ENCODE measurements around the gene UTP4. TPM values are rescaled to one million over a fixed set of nuclear protein-coding genes. Genes with fewer than 3 reads are reported as not detected.

UTP4 gene
- total RNA-seq, 1 donor from 2014 or later = 18.1 TPM

DNA sequence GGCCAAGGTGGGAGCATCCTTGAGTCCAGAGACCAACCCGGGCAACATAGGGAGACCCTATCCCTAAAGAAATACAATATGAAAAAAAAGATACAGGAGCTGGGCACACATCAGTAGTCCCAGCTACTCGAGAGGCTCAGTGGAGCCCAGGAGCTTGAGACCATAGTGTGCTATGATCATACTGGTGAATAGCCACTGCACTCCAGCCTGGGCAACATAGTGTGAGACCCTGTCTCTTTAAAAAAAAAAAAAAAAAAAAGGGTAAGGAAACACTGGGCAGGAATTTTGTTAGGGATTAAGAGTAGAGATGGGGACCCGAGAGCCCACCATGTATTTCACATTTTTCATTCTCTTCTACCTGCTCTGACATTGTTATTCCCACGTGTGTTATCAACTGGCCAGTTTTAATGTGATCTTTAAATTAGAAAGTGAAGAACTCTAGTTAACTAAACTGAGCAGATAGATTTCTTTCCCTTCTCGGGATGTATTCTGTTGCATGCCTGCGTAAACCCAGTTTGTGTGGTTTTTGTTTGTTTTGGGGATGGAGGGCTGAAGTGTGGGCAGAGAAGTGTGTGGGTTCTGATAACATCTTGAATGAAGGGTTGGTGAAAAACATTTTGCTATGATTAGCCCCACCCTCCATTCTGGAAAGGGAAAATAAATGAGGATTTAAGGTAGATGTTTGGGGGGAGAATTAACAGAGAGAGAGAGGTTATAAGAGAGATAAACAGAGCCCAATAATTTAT, 37.3 kb downstream of the UTP4 start:
- DNase-seq (ENCODE audit: low read depth) = no peak

DNA sequence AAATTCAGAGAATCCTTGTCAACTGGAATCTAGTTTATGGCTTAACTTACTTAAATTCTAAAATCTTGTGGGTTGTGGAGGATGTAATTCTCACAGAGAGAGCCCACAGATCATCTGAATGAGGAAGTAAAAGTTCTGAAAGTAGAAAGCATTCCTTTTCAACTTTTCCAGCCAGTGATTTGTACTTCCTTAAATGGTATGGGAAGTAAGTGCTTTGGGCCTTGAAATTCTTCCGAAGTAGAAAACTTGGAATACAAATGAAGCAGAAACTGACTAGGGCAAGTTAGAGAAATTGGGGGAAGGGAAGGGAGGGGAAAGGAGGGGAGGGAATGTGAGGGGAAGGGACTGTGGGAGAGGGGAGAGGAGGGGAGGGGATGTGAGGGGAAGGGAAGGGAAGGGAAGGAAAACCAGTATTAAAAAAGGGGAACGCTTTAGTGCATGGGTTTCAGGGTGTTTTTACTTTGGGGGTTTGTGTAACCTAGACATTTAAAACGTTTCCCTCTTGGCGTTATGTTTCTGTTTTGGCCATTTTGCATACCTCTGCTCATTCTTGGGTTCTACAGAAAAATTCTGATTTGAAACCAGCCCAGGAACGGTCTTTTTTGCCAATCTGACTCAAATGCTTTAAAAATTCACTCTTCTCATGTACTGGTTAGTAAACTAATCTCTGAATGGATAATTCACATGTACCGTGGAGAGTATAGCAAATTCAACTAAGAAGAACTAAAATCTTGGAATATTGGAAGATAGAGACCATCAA, 39.1 kb downstream of the UTP4 start:
- peak; percentile 31 for DNase-seq (ENCODE audit: low read depth)

DNA sequence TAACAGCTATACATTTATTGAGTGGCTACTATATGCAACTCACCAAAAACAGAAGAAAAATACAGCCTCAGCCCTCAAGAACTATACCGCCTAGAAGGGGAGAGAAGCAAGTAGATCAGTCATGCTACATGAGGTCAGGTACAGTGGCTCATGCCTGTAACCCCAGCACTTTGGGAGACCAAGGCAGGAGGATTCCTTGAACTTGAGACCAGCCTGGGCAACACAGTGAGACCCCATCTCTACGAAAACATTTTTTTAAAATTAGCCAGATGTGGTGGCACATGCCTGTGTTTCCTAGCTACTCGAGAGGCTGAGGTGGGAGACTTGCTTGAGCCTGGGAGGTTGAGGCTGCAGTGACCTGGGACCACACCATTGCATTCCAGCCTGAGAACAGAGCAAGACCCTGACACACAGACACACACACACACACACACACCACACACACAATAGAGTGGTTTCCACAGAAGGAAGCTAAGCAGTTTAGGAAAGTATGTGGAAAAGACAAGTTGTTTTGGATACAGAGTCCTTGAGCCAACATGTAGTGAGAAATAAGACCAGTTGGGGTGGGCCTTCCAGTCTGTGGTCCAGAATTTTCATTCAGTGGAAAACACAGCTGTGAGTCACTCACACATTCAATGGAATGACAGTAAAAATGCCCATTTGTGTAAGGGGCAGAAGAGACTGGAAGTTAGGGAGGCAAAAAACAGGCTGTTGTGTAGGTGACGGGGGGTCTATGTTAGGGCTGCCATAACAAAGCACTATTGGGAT, 43.8 kb downstream of the UTP4 start:
- peak; percentile 49 for DNase-seq (ENCODE audit: low read depth)

DNA sequence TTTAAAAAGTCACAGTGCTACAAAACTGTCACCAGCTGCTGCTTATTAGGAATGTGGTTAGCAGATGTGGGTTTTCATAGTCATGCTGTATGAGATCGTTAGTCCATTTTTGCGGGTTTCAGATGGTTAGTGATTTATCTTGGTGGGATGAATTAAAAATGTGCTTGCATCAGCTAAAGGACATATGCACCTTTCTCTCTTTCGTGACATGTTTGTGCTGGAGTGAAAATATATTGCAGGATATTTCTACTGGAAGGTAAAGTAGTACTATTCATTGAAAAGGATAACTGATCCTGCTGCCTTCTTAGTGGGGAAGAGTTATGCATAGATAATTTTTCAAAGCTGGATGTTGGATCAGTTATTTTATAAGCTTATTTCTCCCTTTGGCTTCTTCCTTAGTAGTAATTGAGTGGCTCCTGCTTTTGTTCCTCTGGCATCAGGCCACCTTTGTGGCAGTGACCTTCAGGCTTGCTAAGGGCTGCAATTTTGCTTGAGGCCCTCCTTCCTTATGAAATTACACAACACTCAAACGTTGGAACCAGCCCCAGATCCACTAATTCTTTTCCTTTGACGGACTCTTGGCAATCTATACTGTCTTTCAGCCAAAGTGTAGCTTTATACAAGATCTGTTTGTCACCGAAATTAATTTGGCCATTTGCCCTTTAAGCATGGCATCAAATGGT, 47.0 kb downstream of the UTP4 start:
- DNase-seq (ENCODE audit: low read depth) = peak; percentile 82

DNA sequence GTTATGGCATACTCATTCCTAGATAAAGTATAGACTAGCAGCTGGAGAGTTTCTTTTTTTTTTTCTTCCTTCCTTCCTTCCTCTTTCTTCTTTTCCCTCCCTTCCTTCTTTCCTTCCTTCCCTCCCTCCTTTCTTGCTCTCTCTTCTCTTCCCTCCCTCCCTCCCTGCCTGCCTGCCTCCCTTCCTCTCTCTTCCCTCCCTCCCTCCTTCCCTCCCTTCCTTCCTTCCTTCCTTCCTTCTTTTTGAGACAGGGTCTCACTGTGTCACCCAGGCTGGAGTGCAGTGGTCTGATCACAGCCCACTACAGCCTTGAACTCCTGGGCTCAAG, 47.5 kb downstream of the UTP4 start:
- DNase-seq (ENCODE audit: low read depth) = no peak

DNA sequence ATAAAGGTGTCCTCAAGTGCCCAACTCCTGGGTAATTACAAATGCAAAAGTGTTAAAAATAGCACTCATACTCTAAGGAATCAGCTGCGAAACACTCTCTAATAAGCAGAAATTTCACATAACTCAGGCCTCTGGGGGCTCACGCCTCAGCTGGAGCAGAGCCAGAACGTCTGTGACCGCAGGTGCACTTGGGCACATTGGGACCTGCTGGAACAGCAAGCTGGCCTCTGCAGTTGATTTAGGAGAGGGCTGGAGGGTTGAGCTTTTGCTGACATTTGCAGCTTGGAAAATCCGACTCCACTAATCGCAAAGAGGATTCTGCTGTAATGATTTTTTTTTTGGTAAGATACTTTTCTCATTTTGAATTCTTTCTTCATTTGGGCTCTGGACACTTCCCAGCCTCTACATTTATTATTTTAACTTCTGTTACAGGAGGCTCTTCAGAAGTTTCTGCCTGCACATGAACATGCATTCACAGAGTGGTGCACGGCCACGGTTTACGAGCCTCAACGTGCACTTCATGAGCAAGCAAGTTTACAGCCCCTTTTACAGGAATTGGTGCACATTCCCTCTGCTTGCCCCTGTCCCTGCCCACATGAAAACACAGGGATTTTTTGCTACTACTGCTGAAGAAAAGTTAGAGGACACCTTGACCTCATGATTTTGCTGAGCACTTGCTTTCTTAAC, 50.4 kb downstream of the UTP4 start:
- no peak for DNase-seq (ENCODE audit: low read depth)

DNA sequence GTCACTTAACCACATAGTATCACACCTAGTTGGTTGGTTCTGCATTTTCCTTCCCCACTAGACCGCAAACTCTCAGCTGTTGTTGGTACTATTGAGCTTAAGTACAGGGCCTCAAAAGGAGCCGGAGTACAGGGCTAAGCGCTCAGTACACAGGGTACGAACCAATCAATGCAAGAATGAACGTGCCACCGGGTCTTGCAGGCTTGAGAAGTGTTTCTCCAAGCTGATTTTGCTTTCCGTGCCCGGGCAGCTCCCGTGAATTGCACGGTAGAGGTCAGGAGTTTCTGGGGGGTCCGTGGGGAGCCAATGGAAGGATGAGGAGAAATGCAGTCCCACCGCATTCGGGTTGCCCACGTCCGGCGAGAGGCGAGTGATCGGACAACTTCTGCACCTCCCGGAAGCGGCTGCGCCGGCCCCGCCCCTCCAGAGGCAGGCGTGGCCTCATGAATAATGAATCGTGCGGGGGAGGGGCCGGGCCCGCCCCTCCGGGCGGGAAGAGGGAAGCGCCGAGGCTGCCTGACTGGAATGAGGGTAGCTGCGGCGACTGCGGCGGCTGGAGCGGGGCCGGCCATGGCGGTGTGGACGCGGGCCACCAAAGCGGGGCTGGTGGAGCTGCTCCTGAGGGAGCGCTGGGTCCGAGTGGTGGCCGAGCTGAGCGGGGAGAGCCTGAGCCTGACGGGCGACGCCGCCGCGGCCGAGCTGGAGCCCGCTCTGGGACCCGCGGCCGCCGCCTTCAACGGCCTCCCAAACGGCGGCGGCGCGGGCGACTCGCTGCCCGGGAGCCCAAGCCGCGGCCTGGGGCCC, 54.4 kb downstream of the UTP4 start, which contains the start of gene SNTB2:
SNTB2 (plus strand) TSS at position 523 of the 804 bp plus-strand sequence; CDS start at position 526, 3 bp downstream.
- peak; percentile 93 for DNase-seq (ENCODE audit: low read depth)

DNA sequence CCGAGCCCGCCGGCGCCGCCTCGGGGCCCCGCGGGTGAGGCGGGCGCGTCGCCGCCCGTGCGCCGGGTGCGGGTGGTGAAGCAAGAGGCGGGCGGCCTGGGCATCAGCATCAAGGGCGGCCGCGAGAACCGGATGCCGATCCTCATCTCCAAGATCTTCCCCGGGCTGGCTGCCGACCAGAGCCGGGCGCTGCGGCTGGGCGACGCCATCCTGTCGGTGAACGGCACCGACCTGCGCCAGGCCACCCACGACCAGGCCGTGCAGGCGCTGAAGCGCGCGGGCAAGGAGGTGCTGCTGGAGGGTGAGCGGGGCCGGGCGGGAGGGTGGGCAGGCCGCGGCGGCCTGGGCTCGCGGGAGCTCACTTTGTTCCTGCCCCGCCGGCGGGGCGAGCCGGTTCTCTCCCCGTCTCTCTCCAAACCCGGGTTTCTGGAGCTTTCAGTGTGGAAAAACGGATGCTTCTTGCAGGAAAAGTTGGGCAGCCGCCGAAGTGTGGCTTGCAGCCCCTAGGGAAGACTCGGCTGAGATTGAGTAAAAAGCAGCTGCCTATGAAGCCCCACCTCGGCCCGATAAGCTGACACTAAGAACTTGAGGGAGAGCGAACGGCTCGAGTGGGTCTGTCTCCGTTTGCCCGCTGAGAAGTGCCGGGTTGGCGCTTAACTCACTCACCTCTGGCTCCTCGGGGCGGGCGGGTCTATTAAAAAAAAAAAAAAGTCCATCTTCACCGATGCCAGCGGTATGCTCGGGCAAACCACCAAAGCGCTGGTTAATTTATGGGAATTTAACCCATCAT, 55.2 kb downstream of the UTP4 start:
- DNase-seq (ENCODE audit: low read depth) = peak; percentile 53

DNA sequence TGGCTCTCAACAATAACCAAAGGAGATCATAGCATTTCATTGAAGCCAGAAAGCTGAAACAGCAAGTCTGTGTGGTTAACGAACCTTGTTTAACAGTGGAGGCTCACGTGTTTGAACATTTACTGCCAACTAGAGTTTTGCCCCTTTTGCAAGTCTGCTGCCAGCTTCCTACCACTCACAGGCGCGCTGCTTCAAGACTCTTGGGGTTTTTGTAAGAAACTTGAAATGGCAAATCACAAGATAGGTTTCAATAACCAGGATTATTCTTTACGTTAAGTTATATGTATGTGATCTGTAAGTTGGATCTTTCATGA, 55.7 kb downstream of the UTP4 start:
- peak; percentile 40 for DNase-seq (ENCODE audit: low read depth)

DNA sequence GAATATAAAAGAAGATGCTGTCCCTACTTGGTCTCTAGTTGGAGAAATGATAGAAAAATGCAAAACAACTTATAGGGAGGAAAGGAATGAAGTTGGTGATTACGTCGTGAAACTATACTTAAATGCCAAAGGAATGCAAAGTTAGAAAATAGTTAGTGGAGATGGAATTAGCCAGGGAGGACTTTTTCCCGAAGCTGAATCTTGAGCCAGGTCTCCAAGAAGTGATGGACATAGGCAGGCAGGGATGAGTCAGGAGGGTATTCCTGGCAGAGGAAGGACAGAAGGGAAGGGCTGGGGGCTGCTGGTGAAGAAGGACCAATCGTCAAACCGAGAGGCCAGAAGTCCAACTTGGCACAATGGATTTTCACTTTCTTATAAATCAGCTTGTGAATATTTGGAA, 56.3 kb downstream of the UTP4 start:
- DNase-seq (ENCODE audit: low read depth) = peak; percentile 64

DNA sequence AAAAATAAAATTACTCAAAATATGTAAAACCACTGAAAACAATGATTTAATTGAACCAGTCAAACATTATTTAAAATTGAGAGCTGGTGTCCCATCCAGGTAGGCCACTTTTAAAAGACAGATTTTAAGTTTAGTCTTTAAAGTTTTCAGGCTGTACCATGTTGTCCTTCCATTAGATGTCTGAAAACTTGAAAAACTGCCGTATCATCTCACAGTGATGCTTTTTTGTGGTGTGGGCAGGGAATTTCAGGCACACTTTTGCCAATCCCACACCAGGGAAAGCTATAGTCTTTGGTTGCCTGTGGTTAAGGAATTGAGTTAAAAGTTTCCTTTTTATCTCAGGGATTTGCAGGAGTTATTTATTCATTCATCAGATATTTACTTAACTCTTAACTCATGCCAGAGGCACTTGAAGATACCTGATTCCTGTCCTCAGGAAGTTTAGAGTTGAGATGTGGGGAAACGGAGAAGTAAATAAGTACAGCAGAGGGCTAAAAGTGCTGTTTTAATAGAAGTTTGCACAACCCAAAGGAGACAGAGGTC, 57.7 kb downstream of the UTP4 start:
- DNase-seq (ENCODE audit: low read depth) = no peak

DNA sequence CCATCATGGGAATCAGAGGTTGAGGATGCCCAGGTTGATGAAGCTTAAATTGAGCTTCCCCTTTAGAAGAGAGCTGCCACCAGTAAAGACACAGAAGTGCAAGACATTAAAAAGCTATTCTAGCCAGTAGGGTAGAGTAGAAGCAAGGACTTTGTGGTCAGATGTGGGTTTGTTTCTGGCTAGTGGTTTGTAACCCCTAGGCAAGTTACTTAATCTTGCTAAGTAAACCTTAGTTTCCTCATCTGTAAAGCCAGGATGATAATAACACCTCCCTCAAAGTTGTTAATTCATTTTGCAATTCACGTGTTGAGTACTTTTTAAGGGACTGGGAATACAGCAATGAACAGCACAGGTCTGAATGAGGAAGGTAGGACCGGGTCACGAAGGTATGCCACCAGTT, 58.1 kb downstream of the UTP4 start:
- no peak for DNase-seq (ENCODE audit: low read depth)

DNA sequence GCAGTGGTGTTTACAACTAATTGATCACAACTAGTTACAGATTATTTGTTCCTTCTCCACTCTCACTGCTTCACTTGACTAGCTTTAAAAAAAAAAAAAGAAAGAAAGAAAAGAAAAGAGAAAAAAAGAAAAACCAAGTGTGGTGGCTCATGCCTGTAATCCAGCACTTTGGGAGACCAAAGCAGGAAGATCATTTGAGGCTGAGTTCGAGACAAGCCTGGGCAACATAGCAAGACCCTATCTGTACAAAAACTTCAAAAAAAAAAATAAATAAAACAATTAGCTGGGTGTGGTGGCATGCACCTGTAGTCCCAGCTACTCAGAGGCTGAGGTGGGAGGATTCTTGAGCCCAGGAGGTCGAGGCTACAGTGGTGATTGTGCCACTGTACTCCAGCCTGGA, 58.7 kb downstream of the UTP4 start:
- DNase-seq (ENCODE audit: low read depth) = no peak

DNA sequence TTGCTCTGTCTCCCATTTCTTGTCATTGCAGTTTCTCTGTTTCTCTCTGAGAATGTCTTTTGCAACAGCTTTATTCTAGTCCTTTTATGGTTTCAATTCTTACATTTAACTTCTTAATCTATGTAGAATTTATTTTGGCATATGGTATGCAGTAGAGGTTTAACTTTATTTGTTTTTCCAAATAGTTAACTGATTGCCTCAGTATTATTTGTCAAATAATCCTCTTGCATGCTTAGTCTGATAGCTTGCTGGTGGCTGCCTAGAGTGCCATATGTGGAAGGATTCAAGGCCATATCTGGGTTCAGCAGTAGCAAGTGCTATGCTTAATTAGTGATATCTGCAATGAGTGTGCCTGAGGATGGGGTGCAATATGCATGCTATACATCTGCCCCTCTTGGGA, 61.4 kb downstream of the UTP4 start:
- DNase-seq (ENCODE audit: low read depth) = no peak

DNA sequence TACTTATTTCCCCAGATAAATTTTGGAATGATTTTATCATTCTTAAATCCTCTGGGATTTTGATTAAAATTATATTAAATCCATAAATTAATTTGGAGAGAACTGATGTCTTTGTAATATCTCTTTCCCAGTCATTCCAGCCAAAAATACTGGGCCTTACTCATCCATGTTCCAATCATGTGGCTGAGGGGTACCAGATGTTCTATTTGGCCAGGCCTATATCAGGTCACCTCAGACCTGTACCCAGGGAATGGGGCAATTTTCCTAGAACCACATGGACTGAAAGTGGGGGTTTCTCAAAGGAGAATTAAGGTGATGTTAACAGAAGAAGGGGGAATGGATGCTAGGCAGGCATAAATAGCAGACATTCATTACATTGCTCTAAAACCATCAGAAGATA, 62.0 kb downstream of the UTP4 start:
- no peak for DNase-seq (ENCODE audit: low read depth)

DNA sequence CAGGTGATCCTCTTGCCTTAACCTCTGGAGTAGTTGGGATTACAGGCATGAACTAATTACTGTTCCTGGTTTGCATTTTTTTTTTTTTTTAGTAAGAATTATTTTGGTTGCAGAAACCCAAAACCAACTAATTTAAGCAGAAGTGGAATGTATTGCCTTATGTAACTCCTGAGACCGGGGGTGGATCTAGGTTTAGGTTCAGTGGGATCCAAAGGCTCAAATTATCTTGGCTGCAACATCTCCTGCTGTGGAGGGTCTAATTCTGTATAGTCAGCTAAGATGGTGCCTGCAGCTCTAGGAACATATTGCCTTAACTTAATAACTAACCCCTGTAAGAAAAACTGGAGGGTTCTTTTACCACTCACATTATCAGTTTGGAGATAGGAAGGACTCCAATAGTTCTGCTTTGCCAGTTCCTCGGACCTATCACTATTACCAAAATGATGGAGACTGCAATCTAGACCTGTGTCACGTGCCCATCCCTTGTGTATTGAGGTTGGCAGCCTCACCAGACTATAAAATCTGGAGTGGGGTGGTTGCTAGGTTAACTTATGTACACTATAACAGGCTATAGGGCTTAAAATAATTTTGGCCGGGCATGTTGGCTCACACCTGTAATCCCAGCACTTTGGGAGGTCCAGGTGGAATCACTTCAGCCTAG, 63.0 kb downstream of the UTP4 start:
- no peak for DNase-seq (ENCODE audit: low read depth)

DNA sequence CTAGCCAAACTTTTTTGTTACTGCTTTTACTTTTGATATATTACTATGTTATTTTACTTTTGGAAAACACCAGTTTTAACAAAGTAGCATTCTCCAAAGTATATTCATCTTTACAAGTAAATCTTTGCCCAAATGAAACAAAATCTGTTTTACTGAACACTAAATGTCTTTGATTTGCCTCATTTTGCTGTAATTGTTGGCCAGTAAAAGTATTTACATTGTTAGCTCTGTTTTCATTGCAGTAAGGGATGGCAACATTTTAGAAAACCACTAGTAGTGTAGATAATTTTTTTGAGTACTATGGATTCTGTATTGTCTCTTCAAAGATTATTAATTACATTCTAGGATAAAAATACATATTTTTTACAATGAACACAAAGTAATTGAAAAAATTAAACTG, 65.1 kb downstream of the UTP4 start:
- no peak for DNase-seq (ENCODE audit: low read depth)

DNA sequence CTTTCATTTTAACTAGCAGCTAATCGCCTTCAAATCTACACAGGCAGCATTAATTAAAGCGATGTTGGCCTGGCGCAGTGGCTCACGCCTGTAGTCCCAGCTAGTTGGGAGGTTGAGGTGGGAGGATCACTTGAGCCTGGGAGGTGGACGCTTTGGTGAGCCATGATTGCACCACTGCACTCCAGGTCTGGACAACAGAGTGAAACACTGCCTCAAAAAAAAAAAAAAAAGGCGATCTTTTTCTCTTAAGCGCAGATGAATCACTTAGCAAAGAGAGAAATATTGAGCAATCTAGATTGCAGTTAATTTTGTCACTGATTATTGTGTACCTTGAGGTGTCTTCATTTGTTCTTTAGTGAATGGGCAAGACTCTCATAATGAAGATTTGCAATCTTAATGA, 66.9 kb downstream of the UTP4 start:
- no peak for DNase-seq (ENCODE audit: low read depth)

DNA sequence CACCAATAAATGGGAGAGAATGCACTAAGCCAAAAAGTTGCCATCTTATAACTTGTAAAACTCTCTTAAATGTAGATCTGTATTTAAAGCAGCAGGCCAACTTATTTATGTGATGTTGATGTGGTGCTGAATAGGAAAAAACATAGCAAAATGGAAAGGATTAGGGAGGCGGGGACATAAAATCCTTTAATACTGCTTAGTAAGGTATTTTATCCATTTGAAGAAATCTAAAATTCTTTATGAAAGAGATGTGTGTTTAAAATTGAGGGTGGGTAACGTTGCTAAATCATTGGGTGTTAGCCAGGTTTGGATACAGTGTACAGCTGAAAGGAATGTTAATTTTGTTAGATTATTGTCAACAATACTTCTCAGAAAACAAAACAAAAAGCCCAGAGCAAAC, 68.8 kb downstream of the UTP4 start:
- DNase-seq (ENCODE audit: low read depth) = no peak
